ENCODE data around the gene MAP2. TPM values are rescaled to one million over a fixed set of nuclear protein-coding genes. Genes with fewer than 3 reads are reported as not detected.

The MAP2 gene
- total and polyA plus RNA-seq, 2 of the 8 experiments (the other 6 are each of a cell fraction or from before 2014, with no cell fraction given): 5.9 to 9.4 TPM

DNA sequence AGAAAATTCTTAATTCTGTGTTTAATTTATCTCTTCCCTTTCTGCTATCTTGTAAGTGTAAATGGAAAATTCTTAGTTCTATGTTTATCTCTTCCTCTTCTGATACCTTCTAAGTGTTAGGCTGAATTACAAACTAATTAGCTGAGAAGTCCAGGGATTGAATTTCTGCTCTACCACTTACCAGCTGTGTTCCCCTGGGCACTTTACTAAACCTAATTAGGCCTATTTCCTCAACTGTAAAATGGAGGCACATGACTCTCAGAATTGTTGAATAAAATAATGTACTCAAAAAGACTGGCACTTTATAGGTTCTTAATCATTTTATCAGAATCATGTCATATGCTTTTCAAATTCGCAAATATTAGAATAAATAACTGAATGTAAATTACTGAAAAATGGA lies 146.3 kb downstream of the MAP2 start (continued):
- TF ChIP-seq ZNF274 (IDR thresholded peaks at IDR 0.05; ENCODE audit: borderline replicate concordance, extremely low read depth, low read length) (no peak), EZH2 (IDR thresholded peaks at IDR 0.05; ENCODE audit: low read depth, low read length, severe bottlenecking) (no peak), JUND (IDR thresholded peaks at IDR 0.05; ENCODE audit: low read length) (no peak), POLR2AphosphoS5 (IDR thresholded peaks at IDR 0.05; ENCODE audit: low read depth, low read length) (no peak), CHD1 (IDR thresholded peaks at IDR 0.05; ENCODE audit: low read depth, low read length) (no peak)
- TF ChIP-seq, protein P1, sequence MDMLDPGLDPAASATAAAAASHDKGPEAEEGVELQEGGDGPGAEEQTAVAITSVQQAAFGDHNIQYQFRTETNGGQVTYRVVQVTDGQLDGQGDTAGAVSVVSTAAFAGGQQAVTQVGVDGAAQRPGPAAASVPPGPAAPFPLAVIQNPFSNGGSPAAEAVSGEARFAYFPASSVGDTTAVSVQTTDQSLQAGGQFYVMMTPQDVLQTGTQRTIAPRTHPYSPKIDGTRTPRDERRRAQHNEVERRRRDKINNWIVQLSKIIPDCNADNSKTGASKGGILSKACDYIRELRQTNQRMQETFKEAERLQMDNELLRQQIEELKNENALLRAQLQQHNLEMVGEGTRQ (IDR thresholded peaks at IDR 0.05; ENCODE audit: low read length): no peak

All from H1 (cell line).